DMS79 treated with DMSO at 0.1 percent for 48 hours (cell line): ENCODE data around the gene MXRA7.

Experiments
- DNase-seq: peaks from one replicate; lab custom pipeline; 2025; lab: John Stamatoyannopoulos, UW

MXRA7 gene

DNA sequence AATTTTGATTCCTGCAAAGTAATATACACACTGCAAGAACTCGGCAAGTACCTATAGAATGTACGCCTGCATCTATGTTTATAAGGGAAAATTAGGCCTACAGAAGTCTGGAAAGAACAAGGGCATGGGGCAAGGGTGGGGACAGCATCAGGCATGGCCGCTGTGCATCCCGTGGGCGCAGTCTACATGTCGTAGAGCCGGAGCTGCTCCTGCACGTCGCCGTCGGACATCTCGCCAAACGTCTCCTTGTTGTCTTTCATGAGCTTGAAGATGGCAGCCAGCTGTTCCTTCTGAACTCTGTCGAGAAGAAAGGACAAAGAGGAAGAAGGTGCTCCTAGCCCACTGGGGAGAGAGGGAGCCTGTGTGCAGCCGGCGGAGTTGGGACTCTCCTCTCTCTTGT, 33.4 kb downstream of the MXRA7 start:
- no peak for DNase-seq

DNA sequence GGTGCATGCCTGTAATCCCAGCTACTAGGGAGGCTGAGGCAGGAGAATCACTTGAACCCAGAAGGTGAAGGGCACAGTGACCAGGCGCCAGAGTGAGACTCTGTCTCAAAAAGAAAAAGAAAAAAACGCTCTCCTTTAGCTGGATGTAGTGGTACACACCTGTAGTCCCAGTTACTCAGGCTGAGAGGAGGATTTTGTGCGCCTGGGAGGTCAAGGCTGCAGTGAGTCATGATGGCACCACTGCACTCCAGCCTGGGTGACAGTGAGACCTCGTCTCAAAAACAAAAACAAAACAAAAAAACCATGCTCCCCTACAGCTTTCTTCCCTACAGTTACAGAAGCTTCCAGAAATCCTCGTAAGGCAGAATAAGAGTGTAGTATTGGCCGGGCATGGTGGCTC, 34.1 kb downstream of the MXRA7 start:
- DNase-seq = no peak

DNA sequence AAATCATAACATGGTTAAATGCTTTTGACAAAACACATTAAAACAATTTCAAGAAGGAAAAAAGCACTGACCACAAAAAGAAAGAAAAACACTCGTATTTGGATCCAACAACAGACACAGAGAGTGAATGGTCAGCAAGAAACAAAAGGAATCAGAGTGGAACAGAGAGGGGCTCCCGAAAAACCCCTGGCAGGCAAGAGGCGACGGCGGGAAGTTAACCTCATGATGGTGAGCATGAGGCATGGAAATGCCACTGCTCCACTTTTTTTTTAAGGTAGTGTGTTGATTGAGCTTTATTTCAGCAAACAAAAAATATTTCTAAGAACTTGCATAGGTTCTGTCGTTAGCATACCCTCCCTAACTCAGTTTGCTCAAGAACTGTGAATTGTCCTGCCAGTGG, 35.1 kb downstream of the MXRA7 start:
- DNase-seq = no peak

DNA sequence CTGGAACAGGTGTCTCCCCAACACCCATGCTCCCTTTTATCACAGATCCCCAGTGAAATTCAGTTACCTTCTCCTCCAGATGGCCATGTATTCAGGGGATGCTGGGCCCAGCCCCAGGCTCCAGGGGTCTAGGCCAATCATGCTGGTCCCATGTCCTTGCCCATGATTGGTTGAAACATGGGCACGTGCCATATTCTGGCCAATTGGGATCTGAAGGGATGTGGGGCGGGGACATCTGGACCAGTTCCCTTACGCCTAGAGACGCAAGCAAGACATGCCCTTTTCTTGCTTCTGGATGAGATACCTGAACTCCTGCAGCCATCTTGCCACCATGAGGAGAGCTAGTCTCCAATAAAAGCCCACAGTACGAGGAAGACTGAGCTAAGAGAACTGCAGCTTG, 36.2 kb downstream of the MXRA7 start:
- no peak for DNase-seq

DNA sequence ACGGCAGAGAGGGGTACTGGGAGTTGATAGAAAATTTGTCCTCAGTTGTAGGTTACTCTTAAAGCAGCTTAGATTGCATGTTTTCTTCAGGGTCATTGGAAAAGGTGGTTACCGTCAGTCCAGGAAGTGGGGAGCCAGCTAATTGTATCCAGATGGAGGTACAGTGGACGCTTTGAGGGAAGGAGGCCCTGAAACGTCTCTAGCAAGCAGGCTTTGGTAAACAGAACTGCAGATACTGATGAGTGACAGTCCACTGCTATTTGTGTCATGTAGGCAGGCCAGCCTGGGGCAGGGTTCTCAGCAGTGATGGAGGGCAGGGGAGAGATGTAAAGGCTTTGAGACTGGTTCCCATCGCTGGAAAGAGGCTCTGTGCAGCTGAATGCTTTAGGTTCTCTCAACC, 37.0 kb downstream of the MXRA7 start:
- no peak for DNase-seq

DNA sequence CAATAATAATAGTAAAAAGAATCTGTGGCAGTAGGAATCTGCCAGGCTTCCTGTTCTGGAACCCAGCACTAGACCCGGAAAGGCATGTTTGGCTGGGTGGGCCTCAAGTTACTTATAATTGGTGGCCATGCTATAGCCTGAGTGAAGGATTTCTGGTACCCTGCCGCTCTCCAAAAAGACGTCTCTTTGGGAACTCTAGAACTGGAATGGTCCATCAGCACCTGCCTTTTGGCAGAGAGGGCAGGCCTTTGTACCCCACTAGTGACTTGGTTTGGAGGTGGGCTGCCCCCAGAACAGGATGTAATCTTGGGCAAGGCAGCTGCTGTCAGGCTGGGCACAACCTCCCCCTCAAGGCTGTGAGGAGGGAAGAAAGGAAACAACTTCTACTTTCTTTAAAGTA, 37.9 kb downstream of the MXRA7 start:
- no peak for DNase-seq

DNA sequence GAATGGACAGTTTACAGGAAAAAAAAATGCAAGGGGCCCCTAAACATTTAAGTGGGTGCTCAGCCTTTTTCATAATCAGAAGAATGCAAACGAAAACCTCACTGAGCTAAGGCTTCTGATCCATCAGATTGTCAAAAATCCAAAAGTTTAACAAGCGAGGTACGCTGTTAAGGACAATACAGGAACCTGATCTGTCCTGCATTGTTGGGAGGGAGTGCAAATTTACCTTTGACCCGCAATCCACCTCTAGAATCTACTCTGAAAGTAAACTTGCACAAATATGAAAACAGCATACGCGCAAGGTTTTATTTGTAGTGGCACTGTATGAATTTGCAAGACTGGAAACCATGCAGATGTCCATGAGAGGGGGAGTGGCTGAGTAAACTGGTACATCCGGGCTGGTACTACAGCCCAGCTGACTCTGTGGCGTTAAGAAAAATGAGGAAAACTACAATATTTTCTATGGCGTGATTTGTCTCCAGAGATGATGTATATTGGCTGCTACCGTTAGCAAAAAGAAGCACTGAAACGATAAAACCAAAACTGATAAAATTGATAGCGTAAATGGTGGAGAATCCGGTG, 38.4 kb downstream of the MXRA7 start:
- no peak for DNase-seq

DNA sequence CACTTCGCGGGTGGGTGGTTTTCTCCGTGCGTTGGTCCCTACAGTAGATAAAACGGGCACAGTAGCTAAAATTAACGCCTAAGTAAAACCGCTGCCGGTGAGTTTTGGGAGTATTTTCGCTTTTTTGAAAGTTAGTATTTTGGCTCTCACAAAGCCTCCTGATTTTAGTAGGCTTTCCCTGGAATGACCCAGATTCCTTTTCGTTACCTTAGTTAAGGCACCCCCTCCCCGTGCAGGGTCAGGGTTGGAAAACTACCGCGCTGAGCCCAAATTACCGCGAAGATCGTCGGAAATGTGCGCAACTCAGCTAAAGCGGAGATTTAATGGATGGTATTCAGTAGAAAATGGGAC, 38.9 kb downstream of the MXRA7 start:
- DNase-seq = no peak

DNA sequence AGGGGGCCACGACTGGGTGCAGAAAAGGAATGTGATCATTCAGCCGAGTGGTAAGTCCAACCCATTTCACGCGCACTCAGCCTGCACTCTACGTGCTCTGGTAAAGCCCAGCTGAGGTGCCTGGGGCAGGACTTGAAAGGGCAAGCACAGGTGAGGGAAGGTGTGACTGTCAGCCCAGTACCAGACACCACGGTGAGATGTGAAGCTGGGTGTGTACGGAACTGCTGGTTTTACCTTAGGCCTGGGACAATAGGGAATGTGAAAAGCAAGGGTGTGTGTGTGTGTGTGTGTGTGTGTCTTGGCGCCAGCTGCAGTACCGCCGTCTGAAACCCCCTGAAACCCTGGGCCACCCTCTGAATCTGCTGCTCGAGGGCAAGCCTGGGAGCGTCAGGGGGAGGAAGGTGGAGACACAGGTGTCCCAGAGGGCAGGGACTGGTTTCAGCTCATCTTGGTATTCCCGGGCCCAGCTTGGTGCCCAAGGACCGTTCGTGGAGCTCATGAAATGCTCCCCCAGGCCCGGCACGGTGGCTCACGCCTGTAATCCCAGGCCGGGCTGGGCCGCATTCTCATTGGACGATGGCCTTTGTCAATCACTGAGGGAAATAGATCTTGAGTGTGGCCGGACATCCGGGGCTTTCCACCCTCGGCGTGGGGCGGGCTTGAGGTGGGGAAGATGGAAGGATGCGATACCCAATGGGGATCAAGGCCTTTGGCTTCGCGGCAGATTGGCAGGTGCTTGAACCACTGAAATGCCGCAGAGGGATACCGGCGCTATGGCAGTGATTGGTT, 39.4 kb downstream of the MXRA7 start:
- peak; percentile 94 for DNase-seq

DNA sequence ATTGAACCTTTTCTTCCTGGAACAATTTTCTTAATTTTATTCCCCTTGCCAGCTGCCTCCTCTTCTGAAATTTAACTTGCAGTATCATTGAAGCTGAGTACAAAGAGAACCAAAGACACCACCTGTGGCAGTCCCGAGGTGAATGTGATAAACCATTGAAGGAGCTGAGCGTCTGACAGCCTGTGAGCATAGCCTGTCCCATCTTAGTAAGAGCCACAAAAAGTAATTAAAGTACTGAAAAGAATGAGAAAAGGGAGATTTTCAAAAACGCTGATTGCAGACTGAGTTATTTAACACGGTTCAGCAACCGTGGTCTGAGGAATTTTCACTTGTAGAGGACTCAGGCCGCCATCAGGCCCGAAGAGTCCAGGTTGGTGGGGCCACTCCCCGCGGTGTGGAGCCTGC, 40.0 kb downstream of the MXRA7 start:
- peak; percentile 43 for DNase-seq

DNA sequence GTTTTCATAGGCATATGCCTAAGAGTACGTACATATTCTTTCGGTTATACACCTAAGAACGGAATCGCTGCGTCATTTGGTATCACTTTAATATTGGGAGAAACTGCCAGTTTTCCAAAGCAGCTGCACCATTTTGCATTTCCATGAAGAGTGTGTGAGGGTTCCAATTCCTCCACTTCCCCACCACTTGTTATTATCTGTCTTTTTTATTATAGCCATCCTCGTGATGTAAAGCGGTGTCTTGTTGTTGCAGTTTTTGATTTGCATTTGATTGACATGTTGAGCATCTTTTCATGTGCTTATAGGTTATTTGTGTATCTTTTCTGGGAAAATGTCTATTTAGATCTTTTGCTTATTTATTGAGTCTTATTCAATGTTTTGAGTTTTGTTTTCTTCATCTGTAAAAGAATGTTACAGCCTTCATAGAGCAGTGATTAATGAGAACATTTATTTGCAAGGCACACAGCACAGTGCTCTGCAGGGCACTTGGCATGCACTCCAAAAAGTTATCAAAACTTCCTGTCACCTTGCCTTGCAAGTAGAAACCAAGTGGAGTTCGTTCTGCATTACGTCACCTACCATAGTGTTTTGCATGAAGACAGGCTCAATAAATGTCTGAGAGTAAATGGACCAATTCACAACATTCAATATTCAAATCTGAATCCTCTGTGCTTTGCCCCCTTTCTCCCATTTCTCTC, 40.6 kb downstream of the MXRA7 start:
- DNase-seq = no peak

DNA sequence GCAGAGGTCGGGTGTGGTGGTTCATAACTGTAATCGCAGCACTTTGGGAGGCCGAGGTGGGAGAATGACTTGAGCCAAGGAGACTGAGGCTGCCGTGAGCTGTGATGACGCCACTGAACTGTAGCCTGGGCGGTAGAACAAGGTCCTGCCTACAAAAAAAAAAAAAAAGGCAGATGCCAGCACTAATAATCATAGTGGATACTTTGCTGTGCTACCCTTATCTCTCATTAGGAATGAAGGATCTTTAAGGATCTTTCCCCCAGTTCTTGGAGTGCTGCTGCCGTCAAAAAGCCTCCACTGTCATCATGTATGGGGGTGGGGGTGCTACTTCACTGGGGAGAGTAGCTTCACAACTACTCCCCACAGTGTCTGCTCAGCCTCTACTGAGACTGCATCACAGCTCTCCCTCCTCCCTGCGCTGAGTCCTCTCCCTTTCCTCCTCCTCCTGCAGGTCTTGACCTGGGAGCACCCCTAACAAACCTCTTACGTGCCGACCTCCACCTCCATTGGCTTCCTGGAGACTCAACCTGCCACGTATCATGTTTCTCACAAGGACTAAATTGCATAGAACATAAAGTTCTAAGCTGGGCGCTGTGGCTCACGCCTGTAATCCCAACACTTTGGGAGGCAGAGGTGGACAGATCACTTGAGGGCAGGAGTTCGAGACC, 42.8 kb downstream of the MXRA7 start:
- no peak for DNase-seq

DNA sequence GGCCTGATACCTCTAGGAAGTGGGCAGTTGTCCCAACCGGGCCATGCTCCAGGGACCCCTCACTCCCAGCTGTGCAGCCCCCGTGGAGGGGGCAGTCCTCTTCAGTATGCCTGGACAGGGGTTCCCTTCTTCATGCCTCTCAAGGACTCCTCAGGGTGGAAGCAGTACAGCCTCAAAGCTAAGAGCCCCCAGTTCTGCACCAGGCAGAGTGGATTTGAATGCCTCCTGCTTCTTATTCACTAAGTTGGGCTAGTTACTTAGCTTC, 43.3 kb downstream of the MXRA7 start:
- no peak for DNase-seq

DNA sequence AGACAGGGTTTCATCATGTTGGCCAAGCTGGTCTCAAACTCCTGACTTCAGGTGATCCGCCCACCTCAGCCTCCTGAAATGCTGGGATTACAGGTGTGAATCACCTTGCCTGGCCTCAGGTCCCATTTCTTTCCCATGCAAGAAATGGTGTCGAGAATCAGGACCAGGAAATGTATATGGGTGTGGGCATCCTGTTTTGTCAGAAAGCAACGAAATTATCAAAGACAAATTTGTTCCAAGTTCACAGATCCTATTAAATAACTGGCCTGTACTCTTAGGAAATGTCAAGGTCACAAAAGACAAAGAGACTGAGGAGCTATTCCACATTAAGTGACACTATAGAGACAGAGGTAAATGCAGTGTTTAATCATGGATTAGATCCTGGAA, 50.1 kb downstream of the MXRA7 start:
- DNase-seq = no peak

DNA sequence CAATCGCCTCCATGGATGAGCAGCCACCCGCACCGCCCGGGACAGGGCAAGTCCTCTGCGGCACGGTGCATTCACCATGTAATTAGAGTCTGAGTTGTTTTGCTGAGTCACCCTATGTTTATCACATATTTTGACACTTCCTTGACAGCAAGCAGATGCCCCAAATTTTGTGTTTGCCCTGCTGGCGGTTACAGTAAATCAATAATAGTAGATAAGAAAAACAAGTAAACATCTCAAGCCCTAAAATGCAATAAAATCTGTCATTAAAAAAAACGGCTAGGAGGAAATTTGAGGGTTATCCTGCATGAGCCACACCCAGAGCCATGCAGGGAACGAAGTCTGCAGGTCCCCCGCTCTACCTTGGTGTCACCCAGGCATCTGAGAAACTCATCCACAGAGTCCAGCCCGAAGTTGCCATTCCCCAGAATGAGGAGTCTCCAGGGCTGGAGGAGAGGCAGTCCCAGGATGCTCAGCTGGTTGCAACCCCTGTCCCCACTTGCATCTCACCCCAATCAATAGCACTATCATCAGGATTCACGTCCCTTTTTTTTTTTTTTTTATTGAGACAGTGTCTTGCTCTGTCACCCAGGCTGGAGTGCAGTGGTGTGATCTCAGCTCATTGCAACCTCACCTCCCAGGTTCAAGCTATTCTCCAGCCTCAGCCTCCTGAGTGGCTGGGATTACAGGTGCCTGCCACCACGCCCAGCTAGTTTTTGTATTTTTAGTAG, 50.7 kb downstream of the MXRA7 start:
- DNase-seq = no peak

DNA sequence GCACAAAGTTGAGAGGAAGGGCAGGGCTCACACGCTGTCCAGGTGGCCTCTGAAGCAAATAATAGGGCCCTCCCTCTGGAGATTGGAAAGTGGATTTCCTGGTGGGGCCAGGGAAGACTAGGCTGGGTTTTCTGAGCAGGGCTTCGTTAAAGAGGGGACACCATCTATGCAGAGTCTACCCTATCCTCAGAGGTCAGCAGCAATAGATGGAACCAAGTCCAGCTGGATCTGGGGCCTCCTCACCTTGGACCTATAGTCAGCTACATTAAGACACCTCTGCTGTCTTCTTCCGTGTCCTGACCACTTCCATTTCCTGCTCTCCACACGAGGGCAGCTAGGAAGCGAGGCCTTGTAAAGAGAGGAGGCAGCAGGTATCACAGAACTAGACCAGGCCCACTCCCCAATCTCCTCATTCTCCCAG, 52.5 kb downstream of the MXRA7 start:
- no peak for DNase-seq

DNA sequence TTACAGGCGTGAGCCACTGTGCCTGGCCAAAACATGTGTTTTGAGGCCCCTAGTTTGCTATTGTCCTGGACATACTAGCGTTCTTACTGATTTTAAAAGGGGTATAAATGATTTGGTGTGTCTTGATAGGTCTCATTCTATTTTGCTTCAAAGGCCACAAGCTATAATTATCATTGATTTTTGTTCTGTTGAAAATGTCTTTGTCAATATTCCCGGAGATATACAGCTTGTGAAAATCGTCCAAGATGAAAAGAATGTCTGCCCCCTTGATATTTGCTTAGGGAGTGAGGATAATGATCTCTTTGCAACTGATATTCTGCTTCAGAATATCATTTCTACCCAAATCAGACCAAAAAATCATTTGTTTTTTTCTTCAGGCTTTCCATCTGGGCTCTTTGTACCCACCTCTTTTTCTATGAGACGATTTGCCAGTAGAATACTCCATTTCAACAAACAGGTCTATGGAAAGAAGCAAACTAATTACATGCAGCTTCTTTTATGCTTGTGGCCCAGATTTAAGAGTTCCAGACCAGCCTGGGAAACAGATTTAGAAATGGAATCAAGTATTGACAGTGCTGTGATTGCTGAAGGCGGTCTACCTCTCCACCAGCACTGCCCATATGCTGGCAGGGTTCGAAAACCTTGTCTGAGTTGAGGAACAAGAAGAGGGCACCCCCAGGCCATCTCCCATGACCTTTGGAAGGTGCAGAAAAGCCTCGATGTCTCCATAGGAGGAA, 53.1 kb downstream of the MXRA7 start:
- no peak for DNase-seq

DNA sequence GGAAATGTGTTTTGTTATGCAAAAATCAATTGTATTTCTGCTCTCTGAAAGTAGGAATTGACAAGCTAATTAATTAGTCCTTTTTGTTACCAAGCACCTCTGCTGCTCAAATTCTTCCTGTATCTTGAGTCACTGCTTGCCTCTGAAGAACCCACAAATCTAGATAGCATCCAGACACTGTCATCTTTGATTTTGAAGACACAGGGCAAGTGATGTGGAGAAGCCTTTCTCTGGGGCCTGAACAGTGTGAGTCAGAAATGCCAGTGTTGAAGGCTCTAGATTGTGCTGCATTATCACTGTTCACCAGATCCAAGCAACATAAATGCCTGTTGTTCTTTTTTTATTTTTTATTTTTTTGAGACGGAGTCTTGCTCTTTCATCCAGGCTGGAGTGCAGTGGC, 56.4 kb downstream of the MXRA7 start:
- no peak for DNase-seq

DNA sequence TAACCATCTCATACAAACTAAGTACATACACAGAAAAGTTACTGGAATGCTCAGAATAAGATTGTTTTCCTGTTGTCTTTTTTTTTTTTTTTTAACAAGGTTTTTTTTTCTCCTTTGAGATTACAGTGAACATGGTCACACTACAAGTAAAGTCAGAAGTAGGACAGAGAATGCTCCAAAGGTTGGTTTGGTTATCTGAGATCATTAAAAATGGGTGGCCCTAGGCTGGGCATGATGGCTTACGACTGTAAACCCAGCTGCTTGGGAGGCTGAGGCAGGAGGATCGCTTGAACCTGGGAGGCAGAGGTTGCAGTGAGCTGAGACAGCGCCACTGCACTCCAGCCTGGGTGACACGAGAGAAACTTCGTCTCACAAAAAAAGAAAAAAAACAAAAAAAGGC, 60.3 kb downstream of the MXRA7 start:
- no peak for DNase-seq

DNA sequence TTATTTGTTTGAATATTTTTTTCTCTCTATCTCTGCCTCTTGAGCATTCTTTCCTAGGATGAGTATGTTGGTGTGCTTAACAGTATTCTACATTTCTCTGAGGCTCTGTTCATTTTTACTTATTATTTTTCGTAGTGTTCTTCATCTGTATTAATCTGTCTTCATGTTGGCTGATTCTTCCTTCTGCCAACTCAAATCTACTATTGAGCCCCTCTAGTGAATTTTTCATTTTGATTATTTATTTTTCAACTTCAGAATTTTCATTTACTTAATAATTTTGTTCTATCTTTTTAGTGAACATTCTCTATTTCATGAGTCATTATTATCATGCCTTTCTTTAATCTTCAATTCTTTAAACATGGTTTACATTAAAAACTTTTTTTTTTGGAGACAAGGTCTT, 64.1 kb downstream of the MXRA7 start:
- DNase-seq = no peak

DNA sequence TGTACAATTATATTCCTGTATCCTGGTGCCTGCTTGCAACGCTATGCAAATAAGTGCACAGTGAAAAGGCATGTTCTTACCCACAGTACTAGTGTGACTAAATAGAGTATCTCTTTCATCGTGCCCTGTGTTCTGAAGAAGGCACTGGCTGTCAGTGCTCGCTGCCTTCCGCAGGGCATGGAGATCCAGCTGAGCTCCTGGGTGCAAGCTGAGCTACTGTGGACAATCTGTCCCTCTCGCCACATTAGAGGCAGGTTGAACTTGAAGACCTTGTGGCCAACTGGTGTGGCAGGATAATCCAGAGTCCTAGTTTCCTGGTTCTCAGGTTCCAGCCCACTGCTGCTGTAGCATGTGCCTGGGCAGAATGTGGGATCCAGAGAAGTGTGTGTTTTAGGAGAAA, 65.3 kb downstream of the MXRA7 start:
- DNase-seq = no peak

DNA sequence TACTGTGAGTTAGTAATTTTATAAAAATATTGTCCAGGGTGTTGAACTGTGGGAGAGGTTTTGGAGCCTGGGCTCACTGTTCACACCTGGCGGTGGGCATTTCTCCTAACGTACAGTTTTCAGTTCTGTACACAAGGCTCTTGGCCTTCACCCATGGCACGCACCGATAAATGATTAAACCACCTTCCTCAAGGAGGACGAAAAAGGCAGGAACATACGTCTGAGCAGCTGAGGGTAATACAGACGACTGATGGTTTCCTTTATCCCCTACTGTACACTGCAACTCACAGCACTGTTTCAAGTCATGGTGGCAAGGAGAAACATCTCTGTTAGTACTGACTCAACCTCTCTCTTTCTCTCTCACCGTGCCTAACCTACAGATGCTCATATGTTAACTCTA, 65.8 kb downstream of the MXRA7 start:
- no peak for DNase-seq
